Right ventricle myocardium inferior (tissue), 1 donor: ENCODE measurements around the gene STAT1. TPM values are rescaled to one million over a fixed set of nuclear protein-coding genes. Genes with fewer than 3 reads are reported as not detected.
A peak's percentile ranks its signal among the peaks of the same experiment; 100 is the strongest.
"Not testable (repeated sequence)": the region's sequence is repeated elsewhere in the genome, so short reads cannot be mapped to it uniquely, and the experiment has no call there.

Experiments used
- ATAC-seq: fragments of 200-7000 bp; cut with Tn5 transposase; one replicate; pipeline ENCODE4 v1.9.1; 2020; ENCODE audit warnings: mild to moderate bottlenecking, moderate library complexity
- DNase-seq: peaks from one replicate; pipeline ENCODE4 v3.0.0; 2021; ENCODE audit errors: missing footprints
- intact Hi-C: fragments of 100-400 bp; cut with DNase I; formaldehyde crosslinking; loops from one replicate; pipeline ENCODE4 v1.11.0; 2022
- total RNA-seq: library from RNA; stranded (reverse); fragmentation: NEBNext Ultra II Directional; extraction: Animal tissue kit (Norgen Biotek cat#: 25700); gene quantifications from one replicate; pipeline ENCODE4 v1.2.1, GENCODE V29; 2021
- donor health status: DM: no; HTN: yes; CAD: no; lungs with severe emphysema.

Gene STAT1
- total RNA-seq, 1 donor from 2014 or later, result 35.5 TPM

- intact Hi-C loops, result no loop called here
- DNase-seq (no peak), ATAC-seq (no peak)
These were observed 40.0 kb downstream of the STAT1 start for GRCh38 chr2:190973726-190974628.

GRCh38 chr2:190973262-190973661, 40.7 kb downstream of the STAT1 start:
- intact Hi-C loops, result no loop called here
- ATAC-seq (no peak), DNase-seq (no peak)

GRCh38 chr2:190972846-190973245, 41.1 kb downstream of the STAT1 start:
- DNase-seq, result no peak
- no peak for ATAC-seq
- intact Hi-C loops, result no loop called here

- DNase-seq (no peak), ATAC-seq (no peak)
- intact Hi-C loops, result no loop called here
These were observed 41.8 kb downstream of the STAT1 start for GRCh38 chr2:190972213-190972612.

- intact Hi-C loops, result no loop called here
- no peak for DNase-seq
These were observed 43.0 kb downstream of the STAT1 start for GRCh38 chr2:190970873-190971506.

GRCh38 chr2:190970160-190970559, 43.8 kb downstream of the STAT1 start:
- intact Hi-C loops, result no loop called here
- no peak for ATAC-seq
- no peak for DNase-seq

More at GRCh38 chr2:190970873-190971506, 43.0 kb downstream of the STAT1 start:
- ATAC-seq, result no peak

- ATAC-seq (no peak), DNase-seq (no peak)
- intact Hi-C loops, result no loop called here
These were observed 45.4 kb downstream of the STAT1 start for GRCh38 chr2:190968522-190968921.

GRCh38 chr2:190965580-190966222, 48.3 kb downstream of the STAT1 start:
- DNase-seq (no peak), ATAC-seq (no peak)
- intact Hi-C loops, result no loop called here

GRCh38 chr2:190964170-190964795, 49.7 kb downstream of the STAT1 start:
- ATAC-seq (no peak), DNase-seq (no peak)
- intact Hi-C loops, result no loop called here

- DNase-seq, result no peak
- ATAC-seq, result no peak
- intact Hi-C loops, result no loop called here
These were observed 50.9 kb downstream of the STAT1 start for GRCh38 chr2:190963088-190963487.

GRCh38 chr2:190961918-190962487, 52.0 kb downstream of the STAT1 start:
- DNase-seq, result no peak
- ATAC-seq, result peak; percentile 42
- intact Hi-C loops, result no loop called here

GRCh38 chr2:190961117-190961516, 52.9 kb downstream of the STAT1 start:
- DNase-seq, ATAC-seq, intact Hi-C loops: not testable (repeated sequence)

GRCh38 chr2:190959911-190960788, 53.8 kb downstream of the STAT1 start:
- ATAC-seq (no peak), DNase-seq (no peak)
- intact Hi-C loops, result no loop called here

GRCh38 chr2:190953257-190953656, 60.7 kb downstream of the STAT1 start:
- intact Hi-C loops, result no loop called here
- ATAC-seq, result no peak
- DNase-seq, result no peak

- ATAC-seq, result no peak
- DNase-seq, result no peak
- intact Hi-C loops, result no loop called here
These were observed 63.4 kb downstream of the STAT1 start for GRCh38 chr2:190950566-190950991.

GRCh38 chr2:190948671-190949070, 65.3 kb downstream of the STAT1 start:
- ATAC-seq (peak; percentile 54), DNase-seq (no peak)
- intact Hi-C loops, result no loop called here

GRCh38 chr2:190947711-190948251, 66.2 kb downstream of the STAT1 start:
- intact Hi-C loops, result no loop called here
- DNase-seq (no peak), ATAC-seq (peak; percentile 67)

- ATAC-seq, result no peak
- intact Hi-C loops, result no loop called here
- DNase-seq, result no peak
These were observed 66.8 kb downstream of the STAT1 start for GRCh38 chr2:190947141-190947540.
